Nephron (organoid): ENCODE measurements around the gene UBE2A.

Source experiments
- H3K27ac Mint-ChIP-seq, 3 experiments: 2 replicates each; pipeline ENCODE4 v1.8.0; 2020; ENCODE audit warnings: mixed read lengths in 3 of 3, mild to moderate bottlenecking in 2 of 3, moderate library complexity in 1 of 3
- H3K27me3 Mint-ChIP-seq: 2 replicates; pipeline ENCODE4 v1.8.0; 2021; ENCODE audit warnings: low read depth, mild to moderate bottlenecking, moderate library complexity, mixed read lengths
- H3K36me3 Mint-ChIP-seq: 2 replicates; pipeline ENCODE4 v1.8.0; 2020; ENCODE audit warnings: low read depth, mixed read lengths
- H3K4me1 Mint-ChIP-seq: 2 replicates; pipeline ENCODE4 v1.8.0; 2020; ENCODE audit warnings: mixed read lengths
- H3K4me3 Mint-ChIP-seq, 3 experiments: 2 replicates each; pipeline ENCODE4 v1.8.0; 2020; ENCODE audit warnings: mild to moderate bottlenecking in 3 of 3, mixed read lengths in 3 of 3, moderate library complexity in 2 of 3
- H3K9me3 Mint-ChIP-seq: 2 replicates; pipeline ENCODE4 v1.8.0; 2020; ENCODE audit warnings: mixed read lengths
- TF ChIP-seq, protein P1 (sequence below), 3 experiments: fragments of 200-600 bp; sonication (generic); IDR thresholded peaks; one replicate each; pipeline ENCODE4 v1.5.0; 2021; ENCODE audit warnings: antibody characterized with exemption in 3 of 3; ENCODE audit not compliant: unreplicated experiment in 3 of 3

UBE2A gene

DNA sequence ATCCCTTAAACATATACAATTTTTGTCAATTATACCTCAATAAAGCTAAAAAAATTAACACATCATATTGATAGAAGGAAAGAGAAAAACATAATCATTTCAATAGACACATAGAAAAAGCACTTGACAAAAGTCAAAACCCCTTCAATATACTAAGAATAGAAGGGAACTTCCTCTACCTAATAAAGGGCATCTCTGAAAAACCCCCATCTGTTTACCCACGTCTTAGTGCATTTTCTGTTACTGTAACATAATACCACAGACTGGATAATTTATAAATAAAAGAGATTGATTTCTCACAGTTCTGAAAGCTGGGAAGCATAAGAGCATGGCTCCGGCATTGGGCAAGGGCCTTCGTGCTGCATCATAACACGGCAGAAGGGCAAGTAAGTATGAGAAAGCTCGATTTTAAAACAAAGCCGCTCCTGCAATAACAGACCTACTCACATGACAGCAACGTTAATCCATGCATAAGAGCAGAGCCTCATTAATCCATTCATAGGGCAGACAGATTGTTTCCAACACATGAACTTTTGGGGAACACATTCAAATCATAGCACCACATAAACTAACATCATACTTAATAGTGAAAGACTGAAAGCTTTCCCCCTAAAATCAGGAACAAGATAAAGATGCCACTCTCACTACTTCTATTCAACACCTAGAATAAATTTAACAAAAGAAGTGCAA lies 24.9 kb upstream of the UBE2A start:
- no peak overlapping the region for H3K4me3 Mint-ChIP-seq
- H3K4me1 Mint-ChIP-seq: no peaks in the 10 kb centered on the region
- TF ChIP-seq, protein P1, sequence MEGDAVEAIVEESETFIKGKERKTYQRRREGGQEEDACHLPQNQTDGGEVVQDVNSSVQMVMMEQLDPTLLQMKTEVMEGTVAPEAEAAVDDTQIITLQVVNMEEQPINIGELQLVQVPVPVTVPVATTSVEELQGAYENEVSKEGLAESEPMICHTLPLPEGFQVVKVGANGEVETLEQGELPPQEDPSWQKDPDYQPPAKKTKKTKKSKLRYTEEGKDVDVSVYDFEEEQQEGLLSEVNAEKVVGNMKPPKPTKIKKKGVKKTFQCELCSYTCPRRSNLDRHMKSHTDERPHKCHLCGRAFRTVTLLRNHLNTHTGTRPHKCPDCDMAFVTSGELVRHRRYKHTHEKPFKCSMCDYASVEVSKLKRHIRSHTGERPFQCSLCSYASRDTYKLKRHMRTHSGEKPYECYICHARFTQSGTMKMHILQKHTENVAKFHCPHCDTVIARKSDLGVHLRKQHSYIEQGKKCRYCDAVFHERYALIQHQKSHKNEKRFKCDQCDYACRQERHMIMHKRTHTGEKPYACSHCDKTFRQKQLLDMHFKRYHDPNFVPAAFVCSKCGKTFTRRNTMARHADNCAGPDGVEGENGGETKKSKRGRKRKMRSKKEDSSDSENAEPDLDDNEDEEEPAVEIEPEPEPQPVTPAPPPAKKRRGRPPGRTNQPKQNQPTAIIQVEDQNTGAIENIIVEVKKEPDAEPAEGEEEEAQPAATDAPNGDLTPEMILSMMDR (IDR thresholded peaks at IDR 0.05; ENCODE audit: unreplicated experiment in 3 of 3): no peak
- peaks cover 6% of the 10 kb centered on the region for H3K9me3 Mint-ChIP-seq
- H3K27me3 Mint-ChIP-seq: no peaks in the 10 kb centered on the region
- no peak overlapping the region for H3K27ac Mint-ChIP-seq
- no peaks in the 10 kb centered on the region for H3K36me3 Mint-ChIP-seq

DNA sequence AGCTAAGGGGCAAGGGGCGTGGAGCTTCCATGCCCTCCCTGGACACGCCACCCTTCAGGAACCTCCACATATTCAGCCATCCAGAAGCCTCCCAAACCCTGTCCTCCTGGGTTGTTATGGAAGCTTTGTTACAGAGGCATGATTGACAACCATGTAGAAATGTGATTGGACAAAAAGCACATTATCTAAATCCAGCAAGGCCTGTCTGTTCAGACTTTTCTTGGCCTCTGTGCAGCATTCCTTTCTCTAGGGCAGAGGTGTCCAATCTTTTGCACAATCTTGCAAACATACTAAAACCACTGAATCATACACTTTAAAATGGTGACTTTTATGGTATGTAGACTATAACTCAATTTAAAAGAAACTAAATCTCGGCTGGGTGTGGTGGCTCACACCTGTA lies 21.9 kb upstream of the UBE2A start:
- H3K27me3 Mint-ChIP-seq: no peaks in the 10 kb centered on the region
- H3K36me3 Mint-ChIP-seq: peaks cover 11% of the 10 kb centered on the region
- peaks cover 10% of the 10 kb centered on the region for H3K9me3 Mint-ChIP-seq
- H3K27ac Mint-ChIP-seq: no peak overlapping the region
- no peak overlapping the region for H3K4me3 Mint-ChIP-seq
- TF ChIP-seq, protein P1 (IDR thresholded peaks at IDR 0.05; ENCODE audit: unreplicated experiment in 3 of 3): no peak
- H3K4me1 Mint-ChIP-seq: no peaks in the 10 kb centered on the region

DNA sequence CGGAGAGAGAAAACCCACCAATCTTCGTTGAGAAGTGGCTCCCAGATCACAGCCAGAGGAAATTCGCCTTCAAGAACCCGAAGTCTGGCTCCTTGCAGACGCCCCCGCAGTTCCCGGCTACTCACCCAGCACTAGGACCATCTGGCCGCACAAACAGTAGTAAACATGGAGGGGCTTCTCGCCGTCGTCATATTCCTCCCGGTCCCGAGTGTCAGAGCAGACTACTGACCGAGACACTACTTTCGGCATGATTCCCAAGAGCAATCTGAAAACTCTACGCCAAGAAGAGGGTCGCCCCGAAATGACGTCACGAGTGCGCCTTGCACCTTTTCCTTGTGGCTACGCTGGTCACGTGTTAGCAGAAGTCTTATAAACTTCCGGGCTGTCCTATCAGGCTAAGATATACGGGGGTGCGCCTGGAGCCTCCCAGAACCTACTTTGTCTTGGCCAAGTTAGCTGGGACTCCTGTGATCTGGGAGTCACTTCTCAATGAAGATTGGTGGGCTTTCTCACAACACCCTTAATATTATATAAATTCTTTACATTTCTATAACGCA lies 9.2 kb upstream of the UBE2A start, which contains the start of gene STEEP1:
Gene STEEP1 (minus strand): TSS at position 303 of the 557 bp plus-strand sequence. CDS start 54 bp downstream, at position 249.
- TF ChIP-seq, protein P1 (IDR thresholded peaks at IDR 0.05; ENCODE audit: unreplicated experiment in 3 of 3): no peak
- Mint-ChIP-seq H3K36me3 (peaks cover 8% of the 10 kb centered on the region), H3K4me3 (peak within 1 kb of the TSS; percentile 94 to 98 (median 96)), H3K9me3 (peaks cover 7% of the 10 kb centered on the region), H3K4me1 (peaks cover 13% of the 10 kb centered on the region), H3K27ac (peak within 1 kb of the TSS; percentile 81 to 98 (median 96)), H3K27me3 (no peaks in the 10 kb centered on the region)

DNA sequence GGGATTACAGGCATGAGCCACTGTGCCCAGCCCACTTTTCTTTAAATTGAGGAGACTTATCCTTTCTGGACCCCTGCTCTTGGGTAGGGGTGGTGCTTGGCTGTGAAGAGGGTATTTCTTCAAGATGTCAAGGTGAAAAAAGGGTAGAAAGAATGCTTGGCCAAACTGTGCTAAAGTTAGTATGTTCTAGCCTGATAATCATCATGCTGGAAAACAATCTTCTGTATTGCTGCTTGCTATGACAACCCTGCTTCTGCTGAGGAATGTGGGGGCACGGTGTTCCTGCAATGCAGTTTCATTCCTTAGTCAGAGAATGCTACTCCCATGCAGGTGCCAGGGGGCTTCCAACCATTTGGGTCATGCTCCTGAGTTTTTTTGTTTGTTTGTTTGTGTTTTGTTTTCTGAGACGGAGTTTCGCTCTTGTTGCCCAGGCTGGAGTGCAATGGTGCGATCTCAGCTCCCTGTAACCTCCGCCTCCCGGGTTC lies 4.0 kb upstream of the UBE2A start:
- H3K4me3 Mint-ChIP-seq: no peak overlapping the region
- no peaks in the 10 kb centered on the region for H3K36me3 Mint-ChIP-seq
- peaks cover 10% of the 10 kb centered on the region for H3K4me1 Mint-ChIP-seq
- no peak overlapping the region for H3K27ac Mint-ChIP-seq
- peaks cover 15% of the 10 kb centered on the region for H3K9me3 Mint-ChIP-seq
- H3K27me3 Mint-ChIP-seq: no peaks in the 10 kb centered on the region
- TF ChIP-seq, protein P1 (IDR thresholded peaks at IDR 0.05; ENCODE audit: unreplicated experiment in 3 of 3): no peak

DNA sequence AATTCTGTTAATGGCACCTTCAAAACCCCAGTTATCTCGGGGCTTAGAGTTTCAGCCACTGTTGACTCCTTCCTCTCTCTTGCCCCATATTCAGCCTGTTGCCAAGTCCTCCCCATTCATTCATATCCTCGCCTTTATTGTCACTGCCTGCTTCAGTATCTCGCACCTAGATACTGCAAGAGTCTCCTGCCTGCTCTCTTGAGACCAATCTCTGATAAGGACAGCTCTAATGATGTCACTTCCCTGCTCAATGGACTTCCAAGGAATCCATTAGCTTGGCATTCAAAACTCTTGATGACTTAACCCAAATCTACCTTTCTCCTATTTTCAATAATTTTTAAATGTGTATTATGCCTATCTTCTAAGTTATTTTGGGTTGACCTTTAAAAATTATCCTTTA lies 1.1 kb upstream of the UBE2A start:
- H3K4me3 Mint-ChIP-seq: peak overlapping the region; percentile 84 to 90 (median 90)
- H3K9me3 Mint-ChIP-seq: peaks cover 15% of the 10 kb centered on the region
- no peaks in the 10 kb centered on the region for H3K36me3 Mint-ChIP-seq
- H3K27me3 Mint-ChIP-seq: no peaks in the 10 kb centered on the region
- H3K4me1 Mint-ChIP-seq: peaks cover 10% of the 10 kb centered on the region
- TF ChIP-seq, protein P1 (IDR thresholded peaks at IDR 0.05; ENCODE audit: unreplicated experiment in 3 of 3): no peak
- peak overlapping the region; percentile 83 to 91 (median 88) for H3K27ac Mint-ChIP-seq
